OCI-LY7 (cell line): ENCODE measurements around the gene GUCY1A2. TPM values are rescaled to one million over a fixed set of nuclear protein-coding genes. Genes with fewer than 3 reads are reported as not detected.

Experiments
- BruUV-seq: library from RNA; stranded (reverse); fragments of 400-500 nt; replicated peaks from 2 replicates; lab custom pipeline; 2021; lab: Mats Ljungman, UMichigan
- CTCF ChIA-PET: fragments of 300-600 bp; sonication (Branson Sonifier 250); formaldehyde crosslinking; loops from one replicate; lab custom pipeline; 2022; ENCODE audit warnings: antibody characterized with exemption; ENCODE audit not compliant: unreplicated experiment; lab: Charles Lee
- POLR2A ChIA-PET: fragments of 300-600 bp; sonication (Branson Sonifier 250); formaldehyde crosslinking; loops from one replicate; lab custom pipeline; 2022; ENCODE audit warnings: antibody characterized with exemption; lab: Charles Lee
- DNase-seq: peaks from one replicate; pipeline ENCODE4 v3.0.0-alpha.2; 2015; ENCODE audit warnings: low spot score
- H2AFZ ChIP-seq: fragments of 200-600 bp; sonication (generic), shearing (Covaris generic); 2 replicates; pipeline ENCODE4 v1.6.1; 2014; ENCODE audit warnings: mild to moderate bottlenecking, antibody characterized with exemption, low read length, moderate library complexity
- H3K27ac ChIP-seq: fragments of 200-600 bp; sonication (generic); 2 replicates; pipeline ENCODE4 v1.5.1; 2014; ENCODE audit warnings: mixed run types, low read depth, mild to moderate bottlenecking, moderate library complexity, low read length, inconsistent platforms; ENCODE audit not compliant: poor library complexity, severe bottlenecking
- H3K36me3 ChIP-seq: fragments of 200-600 bp; sonication (generic); 2 replicates; pipeline ENCODE4 v1.6.1; 2014; ENCODE audit warnings: mild to moderate bottlenecking, antibody characterized with exemption, low read length, moderate library complexity, mixed read lengths; ENCODE audit not compliant: insufficient read depth
- H3K4me1 ChIP-seq: fragments of 200-600 bp; sonication (generic); 2 replicates; pipeline ENCODE4 v1.5.1; 2014; ENCODE audit warnings: mild to moderate bottlenecking, low read length; ENCODE audit not compliant: insufficient read depth, poor library complexity, severe bottlenecking
- H3K4me2 ChIP-seq: fragments of 200-600 bp; sonication (generic); 2 replicates; pipeline ENCODE4 v1.6.1; 2014; ENCODE audit warnings: mild to moderate bottlenecking, low read length
- H3K4me3 ChIP-seq: fragments of 200-600 bp; sonication (generic); 2 replicates; pipeline ENCODE4 v1.5.1; 2014; ENCODE audit warnings: mild to moderate bottlenecking, low read depth, low read length; ENCODE audit not compliant: poor library complexity, severe bottlenecking
- H3K79me2 ChIP-seq: fragments of 200-600 bp; sonication (generic); 2 replicates; pipeline ENCODE4 v1.6.1; 2016; ENCODE audit warnings: low read depth, mild to moderate bottlenecking, low read length, moderate library complexity, mixed read lengths; ENCODE audit not compliant: insufficient read depth
- H3K9me2 ChIP-seq: fragments of 200-600 bp; sonication (generic); 2 replicates; pipeline ENCODE4 v1.6.1; 2016; ENCODE audit warnings: mild to moderate bottlenecking, low read length, mixed read lengths; ENCODE audit not compliant: insufficient read depth
- H3K9me3 ChIP-seq: fragments of 200-600 bp; sonication (generic); 2 replicates; pipeline ENCODE4 v1.6.1; 2014; ENCODE audit warnings: mild to moderate bottlenecking, mixed run types, low read length, mixed read lengths
- H4K20me1 ChIP-seq: fragments of 200-600 bp; sonication (generic); 2 replicates; pipeline ENCODE4 v1.6.1; 2014; ENCODE audit warnings: mild to moderate bottlenecking, antibody characterized with exemption, low read length, moderate library complexity, mixed read lengths; ENCODE audit not compliant: insufficient read depth
- CTCF ChIP-seq: fragments of 200-600 bp; sonication (generic); conservative IDR thresholded peaks from 2 replicates; pipeline ENCODE4 v1.5.1; 2014; ENCODE audit warnings: mild to moderate bottlenecking, antibody characterized with exemption, low read length, moderate library complexity, mixed read lengths
- EZH2phosphoT487 ChIP-seq: fragments of 200-600 bp; sonication (generic); IDR thresholded peaks from 2 replicates; pipeline ENCODE4 v1.6.1; 2018; ENCODE audit warnings: low read depth, borderline replicate concordance, mild to moderate bottlenecking, mixed run types, antibody characterized with exemption, low read length, moderate library complexity, mixed read lengths
- intact Hi-C: fragments of 100-400 bp; cut with micrococcal nuclease; formaldehyde crosslinking; loops from one replicate; pipeline ENCODE4 v1.10.0; 2022; ENCODE audit not compliant: unreplicated experiment
- total RNA-seq, 2 experiments: library from RNA; depleted of rRNA in 1 of 2; stranded (reverse); fragments of >200 nt in 1 of 2; shearing (Covaris generic) in 1 of 2; gene quantifications; 2 replicates each; pipeline ENCODE4 v1.2.3, GENCODE V29; 2014 to 2022

GUCY1A2 gene
- total RNA-seq, 2 experiments from 2014 or later = under 0.01 TPM; not detected in 1

- H3K4me3 ChIP-seq = no peak overlapping the region
- CTCF ChIA-PET = no interaction called here
- no peak overlapping the region for H2AFZ ChIP-seq
- no peak for TF ChIP-seq EZH2phosphoT487
- H3K4me2 ChIP-seq = no peak overlapping the region
- H3K9me3 ChIP-seq = no peaks in the 10 kb centered on the region
- H3K4me1 ChIP-seq = no peaks in the 10 kb centered on the region
- intact Hi-C loops = no loop called here
- H4K20me1 ChIP-seq = peaks cover 3% of the 10 kb centered on the region; the same call in 1 of the 2 replicates
- POLR2A ChIA-PET = interaction anchor here (0.6 kb wide), 1 partner anchor 221 kb away, joined by 3 read pairs; no protein-coding TSS in a partner anchor
- no peaks in the 10 kb centered on the region for H3K79me2 ChIP-seq
- H3K36me3 ChIP-seq = no peaks in the 10 kb centered on the region
- no peak for DNase-seq
- no peaks in the 10 kb centered on the region for H3K9me2 ChIP-seq
- BruUV-seq = no TSS peak
- H3K27ac ChIP-seq = no peak overlapping the region
Observed at GRCh38 chr11:106939157-106939556, 79.1 kb downstream of the GUCY1A2 start.

- no TSS peak for BruUV-seq
- no peak for TF ChIP-seq CTCF
- TF ChIP-seq EZH2phosphoT487 = no peak
- Histone ChIP-seq H3K36me3 (no peaks in the 10 kb centered on the region), H3K9me3 (no peaks in the 10 kb centered on the region), H3K4me1 (no peaks in the 10 kb centered on the region), H3K79me2 (no peaks in the 10 kb centered on the region), H2AFZ (no peak overlapping the region), H3K4me2 (no peak overlapping the region), H3K4me3 (no peak overlapping the region), H3K9me2 (no peaks in the 10 kb centered on the region), H4K20me1 (peaks cover 3% of the 10 kb centered on the region; the same call in 1 of the 2 replicates), H3K27ac (no peak overlapping the region)
- DNase-seq = no peak
- CTCF ChIA-PET = no interaction called here
- POLR2A ChIA-PET = no interaction called here
- intact Hi-C loops = no loop called here
Observed at GRCh38 chr11:106937111-106937510, 81.2 kb downstream of the GUCY1A2 start.

- Histone ChIP-seq H3K79me2 (no peaks in the 10 kb centered on the region), H3K4me1 (no peaks in the 10 kb centered on the region), H3K4me3 (no peak overlapping the region), H3K4me2 (no peak overlapping the region), H3K9me2 (no peaks in the 10 kb centered on the region), H3K36me3 (no peaks in the 10 kb centered on the region), H3K27ac (no peak overlapping the region), H3K9me3 (no peaks in the 10 kb centered on the region), H4K20me1 (no peaks in the 10 kb centered on the region), H2AFZ (no peak overlapping the region)
- TF ChIP-seq EZH2phosphoT487 (no peak), CTCF (no peak)
- DNase-seq = no peak
- ChIA-PET CTCF (no interaction called here), POLR2A (no interaction called here)
- intact Hi-C loops = no loop called here
- no TSS peak for BruUV-seq
Observed at GRCh38 chr11:106925245-106925644, 93.0 kb downstream of the GUCY1A2 start.
